CD14-positive monocyte (primary cell): ENCODE data around the gene ADH5. TPM values are rescaled to one million over a fixed set of nuclear protein-coding genes. Genes with fewer than 3 reads are reported as not detected.

Experiments
- DNase-seq, 3 donors: peaks; one replicate each; pipeline ENCODE4 v3.0.0-alpha.2; 2011 to 2022
- H2AFZ ChIP-seq: 2 replicates; pipeline ENCODE4 v1.6.0; 2012; ENCODE audit warnings: mild to moderate bottlenecking, low read depth, low read length, inconsistent platforms; ENCODE audit not compliant: insufficient read depth, poor library complexity, severe bottlenecking
- H3K27ac ChIP-seq, 2 donors: 1 replicate in 1 of 2; 2 replicates in 1 of 2; pipeline ENCODE4 v1.5.1; 2012 to 2013; ENCODE audit warnings: low read length in 2 of 2, control low read depth in 1 of 2, inconsistent platforms in 1 of 2, low read depth in 1 of 2, mild to moderate bottlenecking in 1 of 2
- H3K27me3 ChIP-seq, 2 donors: one replicate each; pipeline versions ENCODE4 v1.6.0 to v1.6.1; 2011 to 2013; ENCODE audit warnings: low read length in 2 of 2; ENCODE audit not compliant: control insufficient read depth in 2 of 2, insufficient read depth in 2 of 2
- H3K36me3 ChIP-seq, 2 donors: replicated peaks in 1 of 2; 1 replicate in 1 of 2; 2 replicates in 1 of 2; pipeline versions ENCODE4 v1.5.1 to v1.6.1; 2012 to 2013; ENCODE audit warnings: low read length in 2 of 2, control low read depth in 1 of 2, inconsistent platforms in 1 of 2, mild to moderate bottlenecking in 1 of 2; ENCODE audit not compliant: insufficient read depth in 2 of 2, control insufficient read depth in 1 of 2
- H3K4me1 ChIP-seq, 2 donors: 1 replicate in 1 of 2; 2 replicates in 1 of 2; pipeline versions ENCODE4 v1.5.1 to v1.6.1; 2012 to 2013; ENCODE audit warnings: low read length in 2 of 2, control low read depth in 1 of 2, inconsistent platforms in 1 of 2, mild to moderate bottlenecking in 1 of 2, moderate library complexity in 1 of 2; ENCODE audit not compliant: insufficient read depth in 2 of 2, control insufficient read depth in 1 of 2
- H3K4me2 ChIP-seq: replicated peaks from 2 replicates; pipeline ENCODE3; 2012; ENCODE audit warnings: low read length, moderate library complexity, mild to moderate bottlenecking; ENCODE audit not compliant: poor library complexity, severe bottlenecking; ENCODE audit errors: extremely low read depth
- H3K4me3 ChIP-seq, 3 experiments: fragments of 200-600 bp in 1 of 3; sonication (generic) in 1 of 3; replicated peaks in 1 of 3; 1 replicate in 2 of 3; 2 replicates in 1 of 3; pipeline ENCODE4 v1.5.1; 2011 to 2013; ENCODE audit warnings: low read length in 3 of 3, mild to moderate bottlenecking in 3 of 3, control low read depth in 2 of 3, low read depth in 2 of 3, inconsistent platforms in 1 of 3, moderate library complexity in 1 of 3
- H3K79me2 ChIP-seq: 2 replicates; pipeline ENCODE4 v1.6.0; 2012; ENCODE audit warnings: mild to moderate bottlenecking, control low read depth, inconsistent platforms, low read length, moderate library complexity; ENCODE audit not compliant: insufficient read depth
- H3K9ac ChIP-seq: 2 replicates; pipeline ENCODE4 v1.6.0; 2017; ENCODE audit warnings: low read length, mild to moderate bottlenecking; ENCODE audit not compliant: insufficient read depth, poor library complexity, severe bottlenecking
- H3K9me3 ChIP-seq, 2 donors: replicated peaks in 1 of 2; 1 replicate in 1 of 2; 2 replicates in 1 of 2; pipeline versions ENCODE4 v1.5.1 to v1.6.1; 2012 to 2013; ENCODE audit warnings: low read length in 2 of 2, control low read depth in 1 of 2; ENCODE audit not compliant: control insufficient read depth in 1 of 2, insufficient read depth in 1 of 2
- H4K20me1 ChIP-seq: 2 replicates; pipeline ENCODE4 v1.6.0; 2012; ENCODE audit warnings: mild to moderate bottlenecking, low read length, control low read depth, moderate library complexity; ENCODE audit not compliant: insufficient read depth
- H3K27ac Mint-ChIP-seq, 7 donors: one replicate each; pipeline ENCODE4 v1.8.0; 2020; ENCODE audit warnings: mild to moderate bottlenecking in 7 of 7, mixed read lengths in 7 of 7, moderate library complexity in 6 of 7, inconsistent platforms in 2 of 7
- H3K27me3 Mint-ChIP-seq, 3 donors: one replicate each; pipeline ENCODE4 v1.8.0; 2021 to 2022; ENCODE audit warnings: low read depth in 3 of 3, mild to moderate bottlenecking in 3 of 3, mixed read lengths in 3 of 3, moderate library complexity in 3 of 3, inconsistent platforms in 1 of 3
- H3K36me3 Mint-ChIP-seq, 2 donors: one replicate each; pipeline ENCODE4 v1.8.0; 2020; ENCODE audit warnings: mixed read lengths in 2 of 2, inconsistent platforms in 1 of 2, mild to moderate bottlenecking in 1 of 2
- H3K4me1 Mint-ChIP-seq: one replicate; pipeline ENCODE4 v1.8.0; 2020; ENCODE audit warnings: mild to moderate bottlenecking, mixed read lengths
- H3K4me3 Mint-ChIP-seq, 2 donors: one replicate each; pipeline ENCODE4 v1.8.0; 2020; ENCODE audit warnings: mild to moderate bottlenecking in 2 of 2, mixed read lengths in 2 of 2, moderate library complexity in 1 of 2
- H3K9me3 Mint-ChIP-seq, 7 donors: one replicate each; pipeline ENCODE4 v1.8.0; 2020 to 2022; ENCODE audit warnings: mixed read lengths in 7 of 7, mild to moderate bottlenecking in 6 of 7, moderate library complexity in 6 of 7, inconsistent platforms in 2 of 7
- WGBS: methylation state at CpG from one replicate; pipeline ENCODE4 v1.1.5; 2013; ENCODE audit warnings: missing lambda C conversion rate; ENCODE audit not compliant: insufficient coverage; 5-methylcytosine and 5-hydroxymethylcytosine counted together
- intact Hi-C, 2 donors: fragments of 100-400 bp; cut with micrococcal nuclease; formaldehyde crosslinking; loops; one replicate each; pipeline versions ENCODE4 v1.15.0 to v1.15.1; 2023
- polyA plus RNA-seq, 3 donors: library from polyadenylated mRNA; depleted of rRNA in 1 of 3; unstranded in 2 of 3; stranded (reverse) in 1 of 3; fragments of 300-500 nt in 2 of 3; fragments of >200 nt in 1 of 3; fragmentation: Illumina TruSeq in 2 of 3; gene quantifications; 1 replicate in 2 of 3; 2 replicates in 1 of 3; pipeline ENCODE4 v1.2.3, GENCODE V29; 2012 to 2021
- TF ChIP-seq, protein P1 (sequence below): fragments of 200-600 bp; IDR thresholded peaks from one replicate; pipeline ENCODE4 v1.8.0; 2022; ENCODE audit warnings: antibody characterized with exemption, mild to moderate bottlenecking

ADH5 gene
- polyA plus RNA-seq, 3 donors = 31.7 to 93.5 (median 79.3) TPM

GRCh38 chr4:99054428-99054994 lies 34.1 kb downstream of the ADH5 start:
- TF ChIP-seq, protein P1, sequence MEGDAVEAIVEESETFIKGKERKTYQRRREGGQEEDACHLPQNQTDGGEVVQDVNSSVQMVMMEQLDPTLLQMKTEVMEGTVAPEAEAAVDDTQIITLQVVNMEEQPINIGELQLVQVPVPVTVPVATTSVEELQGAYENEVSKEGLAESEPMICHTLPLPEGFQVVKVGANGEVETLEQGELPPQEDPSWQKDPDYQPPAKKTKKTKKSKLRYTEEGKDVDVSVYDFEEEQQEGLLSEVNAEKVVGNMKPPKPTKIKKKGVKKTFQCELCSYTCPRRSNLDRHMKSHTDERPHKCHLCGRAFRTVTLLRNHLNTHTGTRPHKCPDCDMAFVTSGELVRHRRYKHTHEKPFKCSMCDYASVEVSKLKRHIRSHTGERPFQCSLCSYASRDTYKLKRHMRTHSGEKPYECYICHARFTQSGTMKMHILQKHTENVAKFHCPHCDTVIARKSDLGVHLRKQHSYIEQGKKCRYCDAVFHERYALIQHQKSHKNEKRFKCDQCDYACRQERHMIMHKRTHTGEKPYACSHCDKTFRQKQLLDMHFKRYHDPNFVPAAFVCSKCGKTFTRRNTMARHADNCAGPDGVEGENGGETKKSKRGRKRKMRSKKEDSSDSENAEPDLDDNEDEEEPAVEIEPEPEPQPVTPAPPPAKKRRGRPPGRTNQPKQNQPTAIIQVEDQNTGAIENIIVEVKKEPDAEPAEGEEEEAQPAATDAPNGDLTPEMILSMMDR = no peak
- Histone ChIP-seq H3K9me3 (no peaks in the 10 kb centered on the region), H3K4me2 (no peak overlapping the region), H3K9ac (no peak overlapping the region), H3K4me1 (no peaks in the 10 kb centered on the region), H3K79me2 (no peaks in the 10 kb centered on the region), H3K27ac (no peak overlapping the region), H2AFZ (no peak overlapping the region), H3K4me3 (no peak overlapping the region), H3K27me3 (no peaks in the 10 kb centered on the region), H4K20me1 (no peaks in the 10 kb centered on the region), H3K36me3 (peaks cover 43 to 75% of the 10 kb centered on the region in 2 donors)
- no peak overlapping the region for H3K27ac Mint-ChIP-seq
- DNase-seq = no peak
- H3K4me3 Mint-ChIP-seq = no peak overlapping the region
- intact Hi-C loops = no loop called here
- no peaks in the 10 kb centered on the region for H3K9me3 Mint-ChIP-seq
- no CpG with 5 or more reads among the region's 3 CpGs for WGBS
- H3K27me3 Mint-ChIP-seq = no peaks in the 10 kb centered on the region
- peaks cover 4% of the 10 kb centered on the region for H3K4me1 Mint-ChIP-seq
- H3K36me3 Mint-ChIP-seq = peaks cover 56 to 65% of the 10 kb centered on the region in 2 donors

- H3K4me1 ChIP-seq = no peaks in the 10 kb centered on the region
- H4K20me1 ChIP-seq = no peaks in the 10 kb centered on the region
- H3K9me3 Mint-ChIP-seq = no peaks in the 10 kb centered on the region
- H3K4me3 ChIP-seq = no peak overlapping the region
- peaks cover 42 to 75% of the 10 kb centered on the region in 2 donors for H3K36me3 ChIP-seq
- TF ChIP-seq, protein P1 = no peak
- DNase-seq = no peak
- H3K9ac ChIP-seq = no peak overlapping the region
- H3K9me3 ChIP-seq = no peaks in the 10 kb centered on the region
- no peak overlapping the region for H2AFZ ChIP-seq
- peaks cover 53 to 68% of the 10 kb centered on the region in 2 donors for H3K36me3 Mint-ChIP-seq
- H3K27ac ChIP-seq = no peak overlapping the region
- no peak overlapping the region for H3K4me3 Mint-ChIP-seq
- peaks cover 4% of the 10 kb centered on the region for H3K4me1 Mint-ChIP-seq
- intact Hi-C loops = no loop called here
- peak overlapping the region in 2 of 7 donors; percentile 27 to 42 for H3K27ac Mint-ChIP-seq
- H3K27me3 ChIP-seq = no peaks in the 10 kb centered on the region
- H3K27me3 Mint-ChIP-seq = no peaks in the 10 kb centered on the region
- H3K79me2 ChIP-seq = no peaks in the 10 kb centered on the region
- no peak overlapping the region for H3K4me2 ChIP-seq
Observed at GRCh38 chr4:99052902-99053301, 35.7 kb downstream of the ADH5 start.
